Superior temporal gyrus (tissue), 1 donor: ENCODE data around the gene MANF.
A peak's percentile ranks its signal among the peaks of the same experiment; 100 is the strongest.

Experiments
- DNase-seq: peaks from one replicate; pipeline ENCODE4 v3.0.0-alpha.2; 2016; ENCODE audit errors: extremely low spot score

MANF gene

DNA sequence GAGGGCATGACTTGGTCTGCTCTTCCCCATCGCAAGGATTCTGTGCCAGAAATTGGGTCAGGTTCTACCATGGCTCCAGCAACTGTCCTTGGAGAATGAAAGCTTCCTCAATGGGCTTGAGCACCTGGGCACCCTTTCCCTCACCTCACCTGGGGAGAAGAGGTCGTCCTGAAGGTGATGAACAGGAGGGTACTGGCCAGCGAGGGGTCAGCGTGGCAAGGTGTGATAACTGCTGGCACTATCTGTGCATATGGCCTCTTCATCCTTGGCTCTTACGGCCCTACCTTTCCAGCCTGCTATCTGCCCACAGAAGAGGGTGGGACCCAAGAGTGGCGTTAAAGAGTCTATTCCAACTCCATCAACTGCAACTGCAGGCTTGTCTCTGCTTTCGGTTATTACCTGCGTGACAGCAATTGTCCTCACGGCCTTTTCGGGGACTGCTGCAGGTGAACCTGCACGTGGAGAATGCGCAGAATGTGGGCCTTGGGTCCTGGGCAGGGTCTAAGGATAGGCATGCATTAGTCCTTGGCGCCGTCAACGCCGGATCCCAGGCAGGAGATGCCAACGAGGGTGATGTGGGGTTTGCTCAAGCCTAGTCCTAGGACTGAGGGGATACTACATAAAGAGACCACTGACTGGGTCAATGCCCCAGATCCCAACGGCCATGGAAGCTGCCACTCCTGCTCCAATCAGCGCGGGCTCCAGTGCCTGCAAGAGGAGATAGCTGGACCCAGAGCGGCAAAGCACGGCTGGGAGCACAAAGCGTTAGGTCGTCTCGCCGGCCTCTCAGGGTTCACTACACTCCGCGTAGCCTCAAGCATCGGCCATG is 5.4 kb downstream of the MANF start:
- DNase-seq, result no peak

DNA sequence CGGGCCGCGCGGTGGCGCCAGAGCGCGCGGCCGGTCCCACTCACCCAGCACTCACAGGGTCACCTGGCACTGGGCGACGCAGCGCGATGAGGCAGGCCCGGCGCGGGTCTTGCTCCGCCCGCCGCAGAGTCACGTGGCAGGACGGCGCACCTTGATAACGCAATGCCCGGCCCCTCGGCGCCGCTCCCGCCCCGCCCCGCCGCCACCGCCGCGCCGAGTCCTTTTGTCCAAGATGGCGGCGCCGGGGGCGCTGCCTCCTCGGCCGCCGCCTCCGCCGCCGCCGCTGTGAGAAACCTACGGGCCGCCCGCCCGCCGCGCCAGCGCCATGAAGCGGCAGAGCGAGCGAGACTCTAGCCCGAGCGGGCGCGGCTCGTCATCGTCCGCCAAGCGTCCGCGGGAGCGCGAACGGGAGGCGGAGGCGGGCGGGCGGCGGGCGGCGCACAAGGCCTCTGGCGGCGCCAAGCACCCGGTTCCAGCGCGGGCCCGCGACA is 6.0 kb downstream of the MANF start, which contains the start of gene RBM15B:
TSS of gene RBM15B (plus strand) at position 211 of the 491 bp plus-strand sequence. CDS start at position 326, 115 bp downstream.
- DNase-seq, result peak; percentile 95

- DNase-seq, result no peak
Measured at GRCh38 chr3:51391566-51392354, 6.7 kb downstream of the MANF start.

GRCh38 chr3:51392355-51393133 is 7.5 kb downstream of the MANF start:
- no peak for DNase-seq

DNA sequence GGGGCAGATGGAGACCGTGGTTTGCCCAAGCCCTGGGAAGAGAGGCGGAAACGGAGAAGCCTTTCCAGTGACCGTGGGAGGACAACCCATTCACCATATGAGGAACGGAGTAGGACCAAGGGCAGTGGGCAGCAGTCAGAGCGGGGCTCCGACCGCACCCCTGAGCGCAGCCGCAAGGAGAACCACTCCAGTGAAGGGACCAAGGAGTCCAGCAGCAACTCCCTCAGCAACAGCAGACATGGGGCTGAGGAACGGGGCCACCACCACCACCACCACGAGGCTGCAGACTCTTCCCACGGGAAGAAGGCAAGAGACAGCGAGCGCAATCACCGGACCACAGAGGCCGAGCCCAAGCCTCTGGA is 8.0 kb downstream of the MANF start:
- DNase-seq, result no peak

DNA sequence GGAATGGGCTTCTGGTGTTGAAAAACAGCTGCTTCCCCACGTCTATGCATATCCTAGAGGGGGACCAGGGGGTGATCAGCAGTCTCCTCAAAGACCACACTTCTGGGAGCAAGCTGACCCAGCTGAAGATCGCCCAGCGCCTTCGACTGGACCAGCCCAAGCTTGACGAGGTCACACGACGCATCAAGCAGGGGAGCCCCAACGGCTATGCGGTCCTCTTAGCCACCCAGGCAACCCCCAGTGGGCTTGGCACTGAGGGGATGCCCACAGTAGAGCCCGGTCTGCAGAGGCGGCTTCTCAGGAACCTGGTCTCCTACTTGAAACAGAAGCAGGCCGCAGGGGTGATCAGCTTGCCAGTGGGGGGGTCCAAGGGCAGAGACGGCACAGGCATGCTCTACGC is 8.5 kb downstream of the MANF start:
- DNase-seq, result no peak

DNA sequence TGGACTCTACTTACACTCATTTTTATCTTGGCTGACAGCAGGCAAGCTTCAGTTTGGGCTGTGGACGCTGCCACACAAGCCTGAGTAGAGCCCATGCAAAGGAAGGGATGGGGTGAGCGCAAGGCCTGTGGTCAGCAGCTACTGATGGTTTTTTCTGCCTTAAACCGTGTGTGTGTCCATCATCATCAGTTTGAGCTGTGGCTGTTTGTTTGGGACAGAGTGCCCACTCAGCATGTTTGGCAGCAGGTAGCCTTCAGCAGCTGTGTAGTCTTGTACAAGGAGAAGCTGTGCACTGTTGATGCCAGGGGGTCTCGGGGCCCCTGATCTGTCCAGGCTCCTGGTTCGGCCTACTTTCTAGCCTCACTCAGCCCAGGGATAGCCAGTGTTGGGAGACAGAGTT is 9.4 kb downstream of the MANF start:
- DNase-seq, result no peak

DNA sequence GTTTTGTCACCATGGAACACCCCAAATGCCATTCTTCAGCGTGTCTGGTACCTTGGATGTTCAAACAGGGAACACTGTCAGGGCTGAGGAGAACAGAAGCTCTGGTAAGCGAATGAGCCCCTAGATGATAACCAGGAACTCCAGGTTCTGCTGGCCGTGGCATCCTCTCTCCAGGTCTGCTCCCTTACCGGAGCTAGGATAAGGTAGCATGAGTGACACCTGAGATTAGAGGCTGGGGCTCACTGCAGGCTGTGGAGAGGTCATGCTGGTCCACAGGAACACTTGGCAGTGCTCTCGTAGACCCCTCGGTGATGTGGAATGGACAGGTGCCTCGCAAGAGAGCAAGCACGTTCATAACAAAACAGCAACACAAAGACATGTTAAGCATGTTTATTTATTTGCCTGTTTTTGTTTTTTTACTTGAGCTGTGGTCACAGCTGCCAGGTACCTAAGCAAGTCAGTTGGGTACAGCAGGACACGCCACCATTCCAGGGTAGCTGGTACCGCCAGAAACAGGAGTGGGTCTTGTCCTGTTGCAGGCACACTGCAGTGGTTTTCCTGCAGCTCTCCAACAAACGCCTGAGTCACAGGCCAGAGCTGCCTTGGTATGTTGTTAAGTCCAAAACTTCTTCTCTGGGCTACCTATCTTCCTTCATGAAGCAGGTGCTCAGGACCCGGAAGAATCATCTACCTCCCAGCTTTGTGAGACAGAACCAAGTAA is 10.6 kb downstream of the MANF start:
- no peak for DNase-seq

GRCh38 chr3:51396401-51396800 is 11.3 kb downstream of the MANF start:
- no peak for DNase-seq

DNA sequence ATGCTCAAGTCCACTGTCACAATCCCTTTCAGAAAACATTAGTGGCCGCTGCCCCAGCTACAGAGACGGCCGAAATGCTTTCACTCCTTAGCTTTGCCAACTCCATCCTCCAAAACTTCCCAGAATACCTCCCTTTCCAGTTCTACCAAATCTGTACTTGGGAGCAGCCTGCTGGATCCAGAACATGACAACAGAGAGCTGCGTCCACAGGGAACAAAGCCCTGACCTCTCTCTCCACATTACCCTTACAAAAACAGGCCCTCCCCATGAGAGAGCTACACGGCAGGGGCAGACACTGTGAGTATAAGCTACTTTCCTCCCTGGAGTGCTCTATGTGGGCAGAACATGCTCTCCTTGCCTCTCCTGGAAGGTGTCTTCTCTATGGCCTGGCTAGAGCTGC is 12.3 kb downstream of the MANF start:
- no peak for DNase-seq

- DNase-seq, result no peak
Measured at GRCh38 chr3:51398595-51399310, 13.7 kb downstream of the MANF start.

DNA sequence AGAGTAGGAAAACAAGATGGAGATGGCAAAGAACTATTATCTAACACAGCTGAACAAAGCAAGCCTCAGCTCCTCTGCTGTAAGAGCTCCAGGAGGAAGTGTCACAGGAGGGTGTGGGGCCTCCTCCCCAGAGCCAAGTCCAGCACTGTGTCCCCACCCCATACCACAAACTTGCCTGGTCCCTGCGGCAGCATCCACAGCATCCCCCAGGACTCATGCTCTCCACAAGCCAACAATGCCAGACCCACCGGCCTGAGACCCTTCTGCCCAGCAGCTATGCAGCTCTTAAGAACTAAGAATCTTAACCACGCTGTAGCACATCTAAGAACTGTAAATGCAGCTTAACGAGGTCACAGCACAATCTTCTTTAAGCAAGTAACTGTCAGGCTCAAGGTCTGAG is 15.1 kb downstream of the MANF start:
- no peak for DNase-seq

DNA sequence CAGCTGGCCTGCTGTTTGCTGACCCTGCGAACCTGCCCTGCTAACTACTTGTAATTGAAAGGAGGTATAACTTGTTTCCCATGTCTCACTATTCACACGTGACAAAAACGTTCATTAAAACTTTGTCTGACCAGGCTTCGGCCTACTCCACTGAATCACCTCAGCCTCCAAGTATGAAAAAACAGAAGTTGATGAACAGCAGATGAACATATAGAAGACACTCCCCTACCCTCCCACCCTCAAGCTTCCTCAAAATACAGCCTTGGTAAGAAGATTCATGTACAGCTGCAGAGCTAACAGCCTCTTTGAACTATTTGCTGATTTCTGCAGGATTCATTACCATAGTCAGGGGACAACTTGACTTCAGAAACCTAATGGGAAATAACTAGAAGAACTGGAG is 16.6 kb downstream of the MANF start:
- no peak for DNase-seq

DNA sequence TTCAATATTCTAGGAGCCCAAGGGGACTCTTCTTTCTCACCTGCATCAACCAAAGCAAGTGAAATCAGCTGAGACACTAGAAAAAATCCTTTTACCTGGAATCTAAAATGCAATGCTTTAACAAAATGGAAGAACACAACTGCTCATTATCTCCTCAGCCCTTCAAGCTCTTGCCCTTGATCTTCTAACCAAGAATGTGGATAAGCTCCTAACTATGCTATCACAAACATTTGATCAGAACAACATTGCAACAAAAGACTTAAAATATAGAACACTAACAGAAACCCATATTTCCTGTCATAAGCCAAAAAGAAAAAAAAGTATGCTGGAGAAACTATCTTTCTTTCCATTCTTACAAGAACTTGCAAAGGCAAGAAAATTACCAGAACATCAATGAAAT is 18.6 kb downstream of the MANF start:
- no peak for DNase-seq

DNA sequence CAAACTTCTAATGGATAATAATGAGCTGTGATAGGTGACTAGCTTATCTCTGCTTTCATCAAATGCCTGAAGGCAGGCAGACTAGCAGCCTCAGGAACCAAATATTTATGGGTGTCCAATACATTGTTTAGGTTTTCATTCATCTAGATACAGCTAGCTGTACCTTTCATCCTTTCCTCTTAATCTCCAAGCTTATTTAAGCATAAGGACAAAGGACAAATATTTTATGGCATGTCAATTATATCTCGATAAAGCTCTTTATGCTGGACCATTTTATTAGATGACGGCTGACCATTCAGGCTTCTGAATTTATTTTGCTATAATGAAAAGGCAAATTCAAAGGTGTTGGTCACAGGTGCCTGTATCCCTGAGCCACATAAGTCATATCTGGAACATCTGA is 22.9 kb downstream of the MANF start:
- DNase-seq, result no peak

GRCh38 chr3:51408813-51409212 is 23.7 kb downstream of the MANF start:
- DNase-seq, result no peak

DNA sequence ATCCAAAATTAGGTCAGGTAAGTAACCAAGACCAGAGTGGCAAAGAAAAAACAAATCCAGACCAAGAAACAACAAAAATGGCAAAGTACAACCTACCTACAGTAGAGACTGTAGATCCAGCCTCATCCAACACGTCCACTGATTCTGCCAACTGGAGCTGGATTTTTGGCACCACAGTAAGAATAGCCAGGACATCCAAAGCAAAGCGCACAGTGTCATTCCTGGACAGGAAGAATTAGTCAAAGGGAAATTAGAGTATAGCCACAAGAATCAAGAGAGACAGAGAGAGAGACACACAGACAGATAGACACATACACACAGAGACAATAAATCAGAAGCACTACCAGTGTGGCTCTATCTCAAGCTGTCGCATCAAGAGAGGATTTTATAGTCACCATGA is 37.1 kb downstream of the MANF start:
- no peak for DNase-seq

- no peak for DNase-seq
Measured at GRCh38 chr3:51426921-51427320, 41.8 kb downstream of the MANF start.

DNA sequence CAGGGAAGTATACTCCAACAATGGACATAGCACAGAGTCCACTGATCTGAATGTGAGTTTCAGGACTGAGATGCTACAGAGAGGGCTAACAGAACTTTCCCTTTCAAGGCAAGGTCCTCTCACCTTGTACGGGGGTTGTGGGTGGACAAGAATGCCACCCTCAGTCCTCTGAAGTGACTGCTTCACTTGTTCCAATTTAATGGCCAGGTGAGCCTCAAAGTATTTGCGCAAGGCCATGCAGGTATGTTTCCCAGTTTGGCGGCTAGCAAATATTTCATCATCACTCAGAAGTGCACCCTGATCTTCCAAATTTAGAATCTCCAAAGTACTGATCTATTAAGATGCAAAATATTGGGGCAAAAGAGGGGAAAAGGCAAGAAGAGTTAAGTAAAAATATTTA is 44.0 kb downstream of the MANF start:
- no peak for DNase-seq

GRCh38 chr3:51434110-51434509 is 49.0 kb downstream of the MANF start:
- DNase-seq, result no peak
